Measurements from ENCODE around the gene PAH. TPM values are rescaled to one million over a fixed set of nuclear protein-coding genes. Genes with fewer than 3 reads are reported as not detected.

Gene PAH
- total and polyA plus RNA-seq, 9 donors: 0.23 to 2.6 (median 1.3) TPM; not detected in 4

DNA sequence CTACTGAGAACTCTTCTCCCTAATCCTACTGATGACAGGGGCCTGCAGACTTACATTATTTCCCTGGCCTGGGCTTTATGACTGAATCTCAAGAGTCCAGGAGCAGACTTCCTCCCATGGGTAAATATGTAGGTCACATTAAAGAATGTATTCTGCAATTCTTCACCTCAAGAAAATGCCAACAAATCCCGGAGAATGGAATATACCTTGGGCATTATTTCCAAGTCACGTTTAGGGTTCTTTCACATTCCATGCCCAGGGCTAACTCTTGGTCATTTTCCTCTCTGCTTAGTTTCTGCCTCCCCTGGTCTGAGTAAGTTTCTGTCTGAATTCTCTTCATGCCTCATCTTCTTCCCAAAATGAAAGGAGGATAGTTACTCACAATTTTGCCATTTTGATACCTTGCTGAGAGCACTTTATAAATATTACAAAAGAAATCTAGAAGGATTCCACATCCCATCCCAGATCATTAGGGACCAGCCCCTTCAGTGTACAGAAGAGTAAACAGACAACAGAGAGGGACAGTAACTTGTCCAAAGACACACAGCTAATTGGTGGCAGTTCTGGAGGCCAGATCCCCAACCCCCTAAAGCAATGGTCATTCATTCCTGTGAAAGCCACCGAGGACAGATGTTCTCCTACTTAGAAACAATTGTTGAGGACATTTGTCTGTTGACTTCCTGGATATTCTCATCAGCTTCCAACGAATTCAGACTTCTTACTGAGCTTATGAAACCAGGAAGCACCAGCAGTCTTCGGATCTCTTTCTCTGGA, 605 bp downstream of the PAH start:
- H3K4me1 ChIP-seq (ENCODE audit: insufficient read depth): no peaks in the 10 kb centered on the region
- no peak overlapping the region for H3K4me3 ChIP-seq
- H3K27ac ChIP-seq: no peak overlapping the region
- DNase-seq: no peak
- no peaks in the 10 kb centered on the region for H3K27me3 ChIP-seq
- H3K9me3 ChIP-seq: no peaks in the 10 kb centered on the region
- TF ChIP-seq CTCF (IDR thresholded peaks at IDR 0.05): no peak
- no peak for TF ChIP-seq POLR2A (IDR thresholded peaks at IDR 0.05)
- no peak for TF ChIP-seq EP300 (IDR thresholded peaks at IDR 0.05)
- 66 to 73% (median 70%) methylated on average over 5 of the region's 5 CpGs for WGBS, 3 donors
- H3K36me3 ChIP-seq: no peaks in the 10 kb centered on the region
- intact Hi-C loops (cut with DNase I): no loop called here

- no peak overlapping the region for H3K27ac ChIP-seq
- TF ChIP-seq CTCF (IDR thresholded peaks at IDR 0.05): no peak
- no peak for TF ChIP-seq POLR2A (IDR thresholded peaks at IDR 0.05)
- TF ChIP-seq EP300 (IDR thresholded peaks at IDR 0.05): no peak
- no peaks in the 10 kb centered on the region for H3K4me1 ChIP-seq (ENCODE audit: insufficient read depth)
- H3K9me3 ChIP-seq: no peaks in the 10 kb centered on the region
- intact Hi-C loops (cut with DNase I): no loop called here
- no peaks in the 10 kb centered on the region for H3K27me3 ChIP-seq
- WGBS, 3 donors: 86 to 92% (median 87%) methylated on average over 2 of the region's 2 CpGs
- no peaks in the 10 kb centered on the region for H3K36me3 ChIP-seq
- no peak for DNase-seq
- H3K4me3 ChIP-seq: no peak overlapping the region
Measured at GRCh38 chr12:102913453-102914226, 3.4 kb downstream of the PAH start.

GRCh38 chr12:102912258-102912657, 4.8 kb downstream of the PAH start:
- no peaks in the 10 kb centered on the region for H3K9me3 ChIP-seq
- no peak for DNase-seq
- no peaks in the 10 kb centered on the region for H3K4me1 ChIP-seq (ENCODE audit: insufficient read depth)
- TF ChIP-seq POLR2A (IDR thresholded peaks at IDR 0.05) (no peak), EP300 (IDR thresholded peaks at IDR 0.05) (no peak), CTCF (IDR thresholded peaks at IDR 0.05) (no peak)
- no peaks in the 10 kb centered on the region for H3K36me3 ChIP-seq
- no peak overlapping the region for H3K4me3 ChIP-seq
- no peaks in the 10 kb centered on the region for H3K27me3 ChIP-seq
- 85 to 91% (median 85%) methylated on average over 2 of the region's 2 CpGs for WGBS, 3 donors
- no peak overlapping the region for H3K27ac ChIP-seq
- intact Hi-C loops (cut with DNase I): no loop called here

DNA sequence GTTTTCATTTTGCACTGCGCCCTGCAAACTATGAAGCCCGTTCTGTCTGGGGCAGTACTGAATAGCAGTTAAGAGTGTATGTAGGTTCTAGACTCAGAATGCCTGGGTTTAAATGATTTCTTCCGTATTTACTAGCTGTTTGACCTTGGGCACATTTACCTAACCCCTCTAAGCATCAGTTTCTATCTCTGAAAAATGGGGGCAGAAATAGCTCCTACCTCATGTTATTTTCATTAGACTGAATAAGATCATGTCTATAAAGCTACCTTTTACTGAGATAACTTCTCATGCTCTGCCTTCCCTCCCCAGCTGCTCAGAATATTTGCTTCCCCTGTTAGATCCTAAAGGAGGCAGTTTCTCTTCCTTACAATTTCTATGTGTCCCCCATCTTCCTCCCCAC, 5.7 kb downstream of the PAH start:
- 77 to 83% (median 80%) methylated on average over 3 of the region's 3 CpGs for WGBS, 3 donors
- TF ChIP-seq POLR2A (IDR thresholded peaks at IDR 0.05) (no peak), EP300 (IDR thresholded peaks at IDR 0.05) (no peak), CTCF (IDR thresholded peaks at IDR 0.05) (no peak)
- H3K36me3 ChIP-seq: no peaks in the 10 kb centered on the region
- no peak overlapping the region for H3K4me3 ChIP-seq
- H3K27ac ChIP-seq: no peak overlapping the region
- no peak for DNase-seq
- H3K4me1 ChIP-seq (ENCODE audit: insufficient read depth): no peaks in the 10 kb centered on the region
- H3K27me3 ChIP-seq: no peaks in the 10 kb centered on the region
- H3K9me3 ChIP-seq: no peaks in the 10 kb centered on the region
- intact Hi-C loops (cut with DNase I): no loop called here
